OCI-LY1 (cell line): ENCODE data around the gene TRIB2.

Experiments used
- H2AFZ ChIP-seq: fragments of 200-600 bp; sonication (generic), shearing (Covaris generic); 2 replicates; pipeline ENCODE4 v1.6.0; 2014; ENCODE audit warnings: antibody characterized with exemption, mild to moderate bottlenecking, low read length
- H3F3A ChIP-seq: fragments of 200-600 bp; sonication (generic), shearing (Covaris generic); 2 replicates; pipeline ENCODE4 v1.6.0; 2014; ENCODE audit warnings: mild to moderate bottlenecking, antibody characterized with exemption, low read length, moderate library complexity; ENCODE audit not compliant: insufficient read depth
- H3K27ac ChIP-seq: fragments of 200-600 bp; sonication (generic); 2 replicates; pipeline ENCODE4 v1.5.1; 2014; ENCODE audit warnings: low read length, mixed run types, mild to moderate bottlenecking, low read depth; ENCODE audit not compliant: poor library complexity, severe bottlenecking
- H3K27me3 ChIP-seq: fragments of 200-600 bp; sonication (generic); 2 replicates; pipeline ENCODE4 v1.6.0; 2014; ENCODE audit warnings: antibody characterized with exemption, mild to moderate bottlenecking, low read length, moderate library complexity; ENCODE audit not compliant: insufficient read depth
- H3K36me3 ChIP-seq: fragments of 200-600 bp; sonication (generic); 2 replicates; pipeline ENCODE4 v1.6.1; 2014; ENCODE audit warnings: mild to moderate bottlenecking, antibody characterized with exemption, low read length, moderate library complexity, mixed read lengths; ENCODE audit not compliant: insufficient read depth
- H3K4me1 ChIP-seq: fragments of 200-600 bp; sonication (generic); 2 replicates; pipeline ENCODE4 v1.5.1; 2014; ENCODE audit warnings: mild to moderate bottlenecking, low read length, moderate library complexity; ENCODE audit not compliant: insufficient read depth, severe bottlenecking
- H3K4me2 ChIP-seq: fragments of 200-600 bp; sonication (generic), shearing (Covaris generic); 2 replicates; pipeline ENCODE4 v1.6.1; 2014; ENCODE audit warnings: low read length
- H3K4me3 ChIP-seq: fragments of 200-600 bp; sonication (generic); 2 replicates; pipeline ENCODE4 v1.5.1; 2014; ENCODE audit warnings: low read length, low read depth, mild to moderate bottlenecking, mixed read lengths; ENCODE audit not compliant: poor library complexity, severe bottlenecking
- H3K79me2 ChIP-seq: fragments of 200-600 bp; shearing (Covaris generic); 2 replicates; pipeline ENCODE4 v1.6.1; 2016; ENCODE audit warnings: mixed run types, low read length, mixed read lengths; ENCODE audit not compliant: insufficient read depth
- H3K9ac ChIP-seq: fragments of 200-600 bp; sonication (generic), shearing (Covaris generic); 2 replicates; pipeline ENCODE4 v1.6.1; 2014; ENCODE audit warnings: mild to moderate bottlenecking, low read length, mixed read lengths
- H3K9me2 ChIP-seq: fragments of 200-600 bp; sonication (generic), shearing (Covaris generic); 2 replicates; pipeline ENCODE4 v1.6.1; 2014; ENCODE audit warnings: low read depth, mild to moderate bottlenecking, low read length, mixed read lengths
- H3K9me3 ChIP-seq: fragments of 200-600 bp; shearing (Covaris generic); 2 replicates; pipeline ENCODE4 v1.6.1; 2014; ENCODE audit warnings: low read length, mixed read lengths
- H4K20me1 ChIP-seq: fragments of 200-600 bp; sonication (generic), shearing (Covaris generic); 2 replicates; pipeline ENCODE4 v1.6.0; 2016; ENCODE audit warnings: mild to moderate bottlenecking, low read length; ENCODE audit not compliant: insufficient read depth
- EZH2 ChIP-seq: fragments of 200-600 bp; sonication (generic), shearing (Covaris generic); IDR thresholded peaks from 2 replicates; pipeline ENCODE4 v1.8.0; 2017; ENCODE audit warnings: borderline replicate concordance, mixed run types, mild to moderate bottlenecking, antibody characterized with exemption, low read length, moderate library complexity, mixed read lengths
- TF ChIP-seq, protein P1 (sequence below): fragments of 200-600 bp; sonication (generic), shearing (Covaris generic); IDR thresholded peaks from 2 replicates; pipeline ENCODE4 v1.5.1; 2017; ENCODE audit warnings: mild to moderate bottlenecking, antibody characterized with exemption, low read length, moderate library complexity, mixed read lengths

TRIB2 gene

DNA sequence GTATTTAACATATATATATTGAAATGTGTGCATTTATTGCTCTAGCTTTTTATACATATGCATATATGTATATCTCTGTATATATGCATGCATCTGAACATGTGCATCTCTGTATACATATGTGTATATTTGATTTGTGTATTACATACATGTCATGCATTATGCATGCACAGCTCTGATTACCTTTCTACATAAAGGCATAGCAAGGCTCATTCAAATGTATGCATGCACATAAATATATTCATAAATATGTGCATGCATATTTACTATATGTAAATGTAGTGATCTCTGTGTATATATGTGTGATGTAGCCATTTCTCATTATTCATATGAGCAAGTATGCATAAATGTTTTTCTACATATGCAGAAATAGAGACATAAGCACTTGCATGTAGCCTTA lies 64.6 kb downstream of the TRIB2 start:
- H2AFZ ChIP-seq = no peak overlapping the region
- no peak overlapping the region for H3K27ac ChIP-seq
- no peaks in the 10 kb centered on the region for H3K27me3 ChIP-seq
- no peaks in the 10 kb centered on the region for H3K36me3 ChIP-seq
- TF ChIP-seq, protein P1, sequence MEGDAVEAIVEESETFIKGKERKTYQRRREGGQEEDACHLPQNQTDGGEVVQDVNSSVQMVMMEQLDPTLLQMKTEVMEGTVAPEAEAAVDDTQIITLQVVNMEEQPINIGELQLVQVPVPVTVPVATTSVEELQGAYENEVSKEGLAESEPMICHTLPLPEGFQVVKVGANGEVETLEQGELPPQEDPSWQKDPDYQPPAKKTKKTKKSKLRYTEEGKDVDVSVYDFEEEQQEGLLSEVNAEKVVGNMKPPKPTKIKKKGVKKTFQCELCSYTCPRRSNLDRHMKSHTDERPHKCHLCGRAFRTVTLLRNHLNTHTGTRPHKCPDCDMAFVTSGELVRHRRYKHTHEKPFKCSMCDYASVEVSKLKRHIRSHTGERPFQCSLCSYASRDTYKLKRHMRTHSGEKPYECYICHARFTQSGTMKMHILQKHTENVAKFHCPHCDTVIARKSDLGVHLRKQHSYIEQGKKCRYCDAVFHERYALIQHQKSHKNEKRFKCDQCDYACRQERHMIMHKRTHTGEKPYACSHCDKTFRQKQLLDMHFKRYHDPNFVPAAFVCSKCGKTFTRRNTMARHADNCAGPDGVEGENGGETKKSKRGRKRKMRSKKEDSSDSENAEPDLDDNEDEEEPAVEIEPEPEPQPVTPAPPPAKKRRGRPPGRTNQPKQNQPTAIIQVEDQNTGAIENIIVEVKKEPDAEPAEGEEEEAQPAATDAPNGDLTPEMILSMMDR = no peak
- TF ChIP-seq EZH2 = no peak
- no peaks in the 10 kb centered on the region for H3K9me2 ChIP-seq
- no peak overlapping the region for H3K4me2 ChIP-seq
- H3K79me2 ChIP-seq = no peaks in the 10 kb centered on the region
- no peaks in the 10 kb centered on the region for H3K4me1 ChIP-seq
- H3K4me3 ChIP-seq = no peak overlapping the region
- H4K20me1 ChIP-seq = no peaks in the 10 kb centered on the region
- no peaks in the 10 kb centered on the region for H3K9me3 ChIP-seq
- H3F3A ChIP-seq = no peaks in the 10 kb centered on the region
- H3K9ac ChIP-seq = no peak overlapping the region

DNA sequence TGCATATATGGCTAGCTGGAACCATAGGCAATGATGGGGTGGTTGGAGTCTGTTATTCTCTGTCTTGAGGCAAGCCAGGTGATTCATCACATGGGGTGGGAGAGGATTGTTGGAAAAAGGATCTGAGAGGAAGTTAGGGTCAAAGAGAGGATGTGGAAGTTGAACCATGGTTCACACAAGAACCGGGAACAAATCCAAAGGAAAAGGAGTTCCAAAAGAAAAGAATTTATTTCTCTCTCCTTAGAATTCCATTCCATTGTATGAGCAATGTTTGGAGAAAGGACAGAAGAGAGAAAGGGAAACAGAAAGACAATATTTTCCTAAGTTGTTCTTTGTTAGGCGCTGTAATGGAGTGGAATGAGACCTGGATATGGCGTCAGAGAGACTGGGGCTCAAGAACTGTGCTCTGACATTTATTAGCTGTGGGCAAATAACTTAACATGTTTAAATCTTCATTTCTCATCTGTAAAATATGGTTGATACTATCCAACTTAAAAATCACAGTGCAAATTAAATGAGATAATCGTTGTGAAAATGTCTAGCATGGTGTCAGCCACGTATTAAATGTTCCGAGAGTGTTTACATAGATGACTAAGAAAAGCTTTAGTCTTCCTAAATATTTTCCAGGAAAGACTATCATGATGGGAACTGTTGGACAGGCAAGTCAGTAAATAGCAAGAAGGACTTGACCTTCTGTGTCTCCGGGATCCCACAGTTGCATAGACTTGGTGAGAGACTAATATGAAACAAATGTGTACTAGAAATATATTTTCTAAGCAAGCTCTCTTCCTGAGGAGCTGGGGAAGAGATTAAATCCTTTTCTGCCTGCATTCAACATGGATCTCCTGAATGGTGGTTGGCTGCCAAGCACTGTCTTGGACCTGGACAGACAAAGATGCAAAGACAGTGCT lies 71.4 kb downstream of the TRIB2 start:
- Histone ChIP-seq H3F3A (no peaks in the 10 kb centered on the region), H3K4me1 (no peaks in the 10 kb centered on the region), H3K27me3 (no peaks in the 10 kb centered on the region), H3K9me2 (no peaks in the 10 kb centered on the region), H3K27ac (no peak overlapping the region), H3K9me3 (no peaks in the 10 kb centered on the region), H3K36me3 (no peaks in the 10 kb centered on the region), H3K9ac (no peak overlapping the region), H4K20me1 (no peaks in the 10 kb centered on the region), H3K4me3 (no peak overlapping the region), H3K79me2 (no peaks in the 10 kb centered on the region), H3K4me2 (no peak overlapping the region), H2AFZ (no peak overlapping the region)
- TF ChIP-seq EZH2 = no peak
- TF ChIP-seq, protein P1 = no peak

DNA sequence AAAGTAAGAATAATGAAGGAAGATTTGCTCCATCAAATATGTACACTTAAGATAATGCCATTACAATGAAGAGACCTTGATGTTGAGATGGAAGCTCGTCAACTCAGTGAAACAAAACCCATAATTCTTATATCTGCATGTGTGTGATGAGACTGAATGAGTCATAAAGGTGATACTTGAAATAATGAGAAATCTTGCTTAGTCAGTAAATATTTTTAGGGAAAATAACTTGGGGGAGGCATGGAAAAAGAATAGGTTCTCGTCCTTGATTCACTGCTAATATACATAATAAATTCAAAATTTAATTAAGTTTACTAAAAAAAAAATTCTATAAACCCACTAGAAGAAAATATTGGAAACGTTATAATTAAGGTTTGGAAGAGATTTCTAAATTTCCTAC lies 75.2 kb downstream of the TRIB2 start:
- H3K4me3 ChIP-seq = no peak overlapping the region
- no peak overlapping the region for H2AFZ ChIP-seq
- H3K9me3 ChIP-seq = no peaks in the 10 kb centered on the region
- no peaks in the 10 kb centered on the region for H4K20me1 ChIP-seq
- H3F3A ChIP-seq = no peaks in the 10 kb centered on the region
- H3K79me2 ChIP-seq = no peaks in the 10 kb centered on the region
- no peak overlapping the region for H3K4me2 ChIP-seq
- H3K9ac ChIP-seq = no peak overlapping the region
- H3K27me3 ChIP-seq = no peaks in the 10 kb centered on the region
- H3K27ac ChIP-seq = no peak overlapping the region
- TF ChIP-seq, protein P1 = no peak
- H3K4me1 ChIP-seq = no peaks in the 10 kb centered on the region
- H3K9me2 ChIP-seq = no peaks in the 10 kb centered on the region
- no peaks in the 10 kb centered on the region for H3K36me3 ChIP-seq
